Neural progenitor cell (in vitro differentiated cells): ENCODE measurements around the gene TMPRSS4.

ENCODE experiments used
- CTCF ChIP-seq: fragments of 200-600 bp; sonication (generic); IDR thresholded peaks from 2 replicates; pipeline ENCODE4 v1.5.1; 2017; ENCODE audit warnings: antibody characterized with exemption, mild to moderate bottlenecking
- EZH2 ChIP-seq: fragments of 200-600 bp; sonication (generic); IDR thresholded peaks from 2 replicates; pipeline ENCODE4 v1.6.1; 2017; ENCODE audit warnings: antibody characterized with exemption, mild to moderate bottlenecking, moderate library complexity

GRCh38 chr11:118060081-118060661 is 16.7 kb upstream of the TMPRSS4 start:
- TF ChIP-seq CTCF (no peak), EZH2 (no peak)
